ENCODE measurements around the gene GRK6.

Gene GRK6

GRCh38 chr5:177459819-177460628, 33.5 kb downstream of the GRK6 start:
- peaks cover 54% of the 10 kb centered on the region for H3K36me3 Mint-ChIP-seq (ENCODE audit: low read depth)
- no peak overlapping the region for H3K4me3 Mint-ChIP-seq
- H3K4me1 Mint-ChIP-seq: peaks cover 22% of the 10 kb centered on the region
- H3K27me3 Mint-ChIP-seq (ENCODE audit: low read depth): no peaks in the 10 kb centered on the region
- peak overlapping the region in 1 of 3 experiments; percentile 28 for H3K27ac Mint-ChIP-seq
- TF ChIP-seq, protein P1, sequence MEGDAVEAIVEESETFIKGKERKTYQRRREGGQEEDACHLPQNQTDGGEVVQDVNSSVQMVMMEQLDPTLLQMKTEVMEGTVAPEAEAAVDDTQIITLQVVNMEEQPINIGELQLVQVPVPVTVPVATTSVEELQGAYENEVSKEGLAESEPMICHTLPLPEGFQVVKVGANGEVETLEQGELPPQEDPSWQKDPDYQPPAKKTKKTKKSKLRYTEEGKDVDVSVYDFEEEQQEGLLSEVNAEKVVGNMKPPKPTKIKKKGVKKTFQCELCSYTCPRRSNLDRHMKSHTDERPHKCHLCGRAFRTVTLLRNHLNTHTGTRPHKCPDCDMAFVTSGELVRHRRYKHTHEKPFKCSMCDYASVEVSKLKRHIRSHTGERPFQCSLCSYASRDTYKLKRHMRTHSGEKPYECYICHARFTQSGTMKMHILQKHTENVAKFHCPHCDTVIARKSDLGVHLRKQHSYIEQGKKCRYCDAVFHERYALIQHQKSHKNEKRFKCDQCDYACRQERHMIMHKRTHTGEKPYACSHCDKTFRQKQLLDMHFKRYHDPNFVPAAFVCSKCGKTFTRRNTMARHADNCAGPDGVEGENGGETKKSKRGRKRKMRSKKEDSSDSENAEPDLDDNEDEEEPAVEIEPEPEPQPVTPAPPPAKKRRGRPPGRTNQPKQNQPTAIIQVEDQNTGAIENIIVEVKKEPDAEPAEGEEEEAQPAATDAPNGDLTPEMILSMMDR (IDR thresholded peaks at IDR 0.05; ENCODE audit: unreplicated experiment in 3 of 3): no peak
- no peaks in the 10 kb centered on the region for H3K9me3 Mint-ChIP-seq

DNA sequence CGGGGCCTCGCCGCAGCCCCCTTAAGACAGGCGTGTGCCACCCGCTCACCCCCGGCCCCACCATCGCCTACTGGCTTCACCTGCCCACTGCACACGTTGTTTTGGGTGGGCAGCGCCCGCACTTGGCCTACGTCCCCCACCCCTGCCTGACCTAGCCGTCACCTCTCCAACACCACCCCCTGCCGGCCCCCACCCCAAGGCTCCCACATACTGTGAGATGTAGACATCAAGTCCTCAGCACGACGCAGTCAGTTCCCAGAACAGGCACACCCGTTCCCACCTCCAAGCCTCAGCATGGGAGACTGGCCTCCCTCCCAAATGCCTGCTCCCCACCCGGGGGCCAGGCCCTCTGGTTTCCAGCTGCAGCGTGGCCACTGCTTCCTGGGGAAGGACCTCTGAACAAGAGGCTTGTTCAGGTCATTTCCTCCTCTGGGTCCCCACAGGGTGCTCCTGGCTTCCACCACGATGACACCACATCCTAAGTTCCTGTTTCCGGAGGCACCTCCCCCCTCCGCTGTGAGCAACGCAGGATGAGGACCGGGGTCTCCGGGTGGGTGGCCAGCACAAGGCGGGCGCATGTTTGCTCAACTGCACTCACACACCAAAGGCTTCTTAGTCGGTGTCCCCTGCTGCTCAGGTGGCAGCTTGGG, 35.7 kb downstream of the GRK6 start:
- Mint-ChIP-seq H3K27me3 (ENCODE audit: low read depth) (no peaks in the 10 kb centered on the region), H3K4me3 (no peak overlapping the region), H3K36me3 (ENCODE audit: low read depth) (peaks cover 68% of the 10 kb centered on the region), H3K4me1 (peaks cover 10% of the 10 kb centered on the region), H3K27ac (no peak overlapping the region), H3K9me3 (peaks cover 3% of the 10 kb centered on the region)
- TF ChIP-seq, protein P1 (IDR thresholded peaks at IDR 0.05; ENCODE audit: unreplicated experiment in 3 of 3): no peak

DNA sequence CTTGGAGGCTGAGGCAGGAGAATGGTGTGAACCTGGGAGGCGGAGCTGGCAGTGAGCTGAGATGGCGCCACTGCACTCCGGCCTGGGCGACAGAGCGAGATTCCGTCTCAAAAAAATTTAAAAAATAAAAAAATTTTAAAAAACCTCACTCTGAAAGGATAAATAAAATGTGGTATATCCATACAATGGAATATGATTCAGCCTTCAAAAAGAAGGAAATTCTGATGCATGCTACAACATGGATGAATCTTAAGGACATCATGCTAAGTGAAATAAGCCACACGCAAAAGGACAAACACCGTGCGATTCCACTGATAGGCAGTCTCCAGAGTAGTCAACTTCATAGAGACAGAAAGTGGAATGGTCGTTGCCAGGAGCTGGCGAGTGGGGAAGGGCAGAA, 38.6 kb downstream of the GRK6 start:
- peaks cover 3% of the 10 kb centered on the region for H3K9me3 Mint-ChIP-seq
- no peaks in the 10 kb centered on the region for H3K27me3 Mint-ChIP-seq (ENCODE audit: low read depth)
- H3K36me3 Mint-ChIP-seq (ENCODE audit: low read depth): peaks cover 81% of the 10 kb centered on the region
- peak overlapping the region in 1 of 3 experiments; percentile 38 for H3K27ac Mint-ChIP-seq
- H3K4me1 Mint-ChIP-seq: peaks cover 9% of the 10 kb centered on the region
- TF ChIP-seq, protein P1 (IDR thresholded peaks at IDR 0.05; ENCODE audit: unreplicated experiment in 3 of 3): no peak
- peak overlapping the region in 1 of 3 experiments; percentile 56 for H3K4me3 Mint-ChIP-seq

DNA sequence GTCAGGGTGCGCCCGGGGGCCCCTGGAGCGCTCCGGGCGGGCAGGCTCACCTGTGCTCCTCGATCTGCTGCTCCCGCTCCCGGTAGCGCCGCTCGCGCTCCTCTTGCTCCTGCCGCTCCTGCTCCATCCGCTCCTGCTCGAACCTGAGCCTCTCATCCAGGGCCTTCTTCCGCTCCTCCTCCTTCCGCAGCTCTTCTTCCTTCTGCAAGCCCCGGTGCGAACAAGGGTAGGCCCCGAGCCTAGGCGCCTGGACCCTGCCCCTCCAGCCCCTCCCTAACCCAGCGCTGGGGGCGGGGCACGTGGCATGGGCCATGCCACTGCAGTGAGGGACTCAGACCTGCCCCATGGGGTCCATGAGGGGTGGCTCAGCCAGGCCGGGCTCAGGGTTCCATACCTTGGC, 40.4 kb downstream of the GRK6 start:
- Mint-ChIP-seq H3K27ac (no peak overlapping the region), H3K9me3 (peaks cover 3% of the 10 kb centered on the region)
- TF ChIP-seq, protein P1 (IDR thresholded peaks at IDR 0.05; ENCODE audit: unreplicated experiment in 3 of 3): no peak

GRCh38 chr5:177467436-177467835, 41.0 kb downstream of the GRK6 start:
- TF ChIP-seq, protein P1 (IDR thresholded peaks at IDR 0.05; ENCODE audit: unreplicated experiment in 3 of 3): no peak
- peak overlapping the region in 1 of 3 experiments; percentile 34 for H3K4me3 Mint-ChIP-seq
- H3K27ac Mint-ChIP-seq: no peak overlapping the region
- H3K9me3 Mint-ChIP-seq: peaks cover 3% of the 10 kb centered on the region
- H3K27me3 Mint-ChIP-seq (ENCODE audit: low read depth): no peaks in the 10 kb centered on the region
- peaks cover 21% of the 10 kb centered on the region for H3K4me1 Mint-ChIP-seq
- H3K36me3 Mint-ChIP-seq (ENCODE audit: low read depth): peaks cover 75% of the 10 kb centered on the region

More for the DNA sequence above, 40.4 kb downstream of the GRK6 start:
- H3K4me1 Mint-ChIP-seq: peaks cover 21% of the 10 kb centered on the region
- H3K36me3 Mint-ChIP-seq (ENCODE audit: low read depth): peaks cover 79% of the 10 kb centered on the region
- H3K4me3 Mint-ChIP-seq: no peak overlapping the region
- no peaks in the 10 kb centered on the region for H3K27me3 Mint-ChIP-seq (ENCODE audit: low read depth)

Data from nephron (organoid).